ENCODE results near the gene AP3M1.
"Not testable (repeated sequence)": the region's sequence is repeated elsewhere in the genome, so short reads cannot be mapped to it uniquely, and the experiment has no call there.

The AP3M1 gene

DNA sequence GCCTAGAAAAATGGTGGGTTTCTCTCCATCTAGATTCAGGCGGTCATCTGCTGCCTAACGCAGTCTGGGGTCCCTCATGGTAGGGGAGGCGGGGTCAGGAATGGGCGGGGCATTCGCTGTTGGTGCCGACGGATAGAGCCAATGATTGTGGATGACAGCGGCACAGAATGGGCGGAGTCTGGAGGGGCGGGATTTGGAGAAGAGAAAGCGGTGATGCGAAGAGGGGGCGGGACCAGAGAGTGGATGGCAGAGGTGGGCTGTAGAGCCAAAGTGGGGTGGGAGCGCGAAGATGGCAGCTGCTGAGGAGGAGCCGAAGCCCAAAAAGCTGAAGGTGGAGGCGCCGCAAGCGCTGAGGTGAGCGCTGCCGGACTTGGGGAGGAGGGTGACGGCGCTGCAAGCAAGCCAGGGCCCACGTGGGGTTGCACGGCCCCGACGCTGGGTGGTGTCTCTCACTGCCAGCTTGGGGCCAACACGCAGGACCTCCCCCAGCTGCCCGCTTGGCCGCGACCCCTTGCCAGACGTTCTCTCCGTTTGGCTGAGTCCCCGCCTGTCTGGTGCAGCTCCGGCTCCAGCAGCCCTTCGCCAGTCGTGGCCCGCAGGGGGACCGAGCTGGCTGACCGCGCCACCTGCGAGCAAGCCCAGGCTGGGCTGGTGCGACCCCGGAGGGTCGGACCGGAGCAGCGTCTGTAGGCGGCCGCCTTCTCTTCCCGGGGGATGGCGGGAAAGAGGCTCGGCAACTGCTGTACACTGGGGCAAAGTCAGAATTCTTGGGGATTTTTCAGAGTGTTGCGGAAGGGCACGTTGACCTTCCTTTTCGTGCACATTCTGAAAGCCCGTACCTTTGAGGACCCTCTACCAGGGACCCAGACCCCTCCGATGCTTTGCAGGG is 606 bp upstream of the AP3M1 start, which contains the start of gene ADK:
Gene ADK, plus strand, starts transcription at position 232 of the 889 bp plus-strand sequence. Its CDS starts 58 bp downstream, at position 290.
- peaks cover 38% of the 10 kb centered on the region for H3K4me1 Mint-ChIP-seq
- ATAC-seq (ENCODE audit: low read depth), result peak; percentile 87
- no peak within 1 kb of the TSS for H3K27ac Mint-ChIP-seq
- no peak within 1 kb of the TSS for H3K4me3 Mint-ChIP-seq
- H3K9me3 Mint-ChIP-seq, result no peaks in the 10 kb centered on the region
- H3K36me3 Mint-ChIP-seq, result peaks cover 4% of the 10 kb centered on the region
- H3K27me3 Mint-ChIP-seq, result no peaks in the 10 kb centered on the region
- peak; percentile 97 to 99 for DNase-seq (ENCODE audit: low spot score in 2 of 2)

DNA sequence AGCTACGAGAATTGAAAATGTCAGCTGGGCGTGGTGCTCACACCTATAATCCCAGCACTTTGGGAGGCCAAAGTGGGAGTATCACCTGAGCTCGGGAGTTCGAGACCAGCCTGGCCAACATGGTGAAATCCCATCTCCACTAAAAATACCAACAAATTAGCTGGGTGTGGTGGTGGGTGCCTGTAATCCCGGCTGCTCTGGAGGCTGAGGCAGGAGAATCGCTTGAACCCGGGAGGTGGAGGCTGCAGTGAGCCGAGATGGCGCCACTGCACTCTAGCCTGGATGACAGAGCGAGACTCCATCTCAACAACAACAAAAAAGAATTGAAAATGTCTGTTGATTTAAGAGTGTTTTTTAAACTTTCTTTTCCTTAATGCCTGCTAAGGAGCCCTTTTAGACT is 3.6 kb downstream of the AP3M1 start:
- H3K4me1 Mint-ChIP-seq, result peaks cover 19% of the 10 kb centered on the region

DNA sequence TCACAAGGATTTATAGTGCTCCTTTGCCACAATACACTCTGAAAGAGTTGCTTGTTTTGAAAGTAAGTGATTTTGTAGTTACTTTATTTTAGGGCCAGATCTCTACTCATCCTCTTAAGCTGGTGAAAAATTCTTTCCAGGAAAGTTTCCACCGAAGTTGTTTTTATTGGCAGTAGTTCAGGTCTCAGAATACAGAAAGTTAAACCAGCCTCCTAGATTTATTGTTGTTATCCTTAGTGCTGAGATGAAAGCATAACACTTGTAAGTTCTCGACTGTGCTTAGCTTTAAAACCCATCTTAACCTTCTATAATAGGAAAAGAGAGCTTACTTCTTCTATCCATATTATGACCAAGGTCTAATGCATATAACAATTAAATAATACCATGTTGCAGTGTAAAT is 5.5 kb downstream of the AP3M1 start:
- H3K27me3 Mint-ChIP-seq, result no peaks in the 10 kb centered on the region
- no peak overlapping the region for H3K27ac Mint-ChIP-seq
- ATAC-seq (ENCODE audit: low read depth), result no peak
- no peak for DNase-seq (ENCODE audit: low spot score in 2 of 2)
- H3K4me3 Mint-ChIP-seq, result no peak overlapping the region
- H3K4me1 Mint-ChIP-seq, result peaks cover 23% of the 10 kb centered on the region
- H3K9me3 Mint-ChIP-seq, result no peaks in the 10 kb centered on the region
- peaks cover 9% of the 10 kb centered on the region for H3K36me3 Mint-ChIP-seq

More for the DNA sequence above, 3.6 kb downstream of the AP3M1 start:
- not testable (repeated sequence) for DNase-seq (ENCODE audit: low spot score in 2 of 2); H3K9me3 Mint-ChIP-seq; ATAC-seq (ENCODE audit: low read depth); H3K27me3 Mint-ChIP-seq; H3K4me3 Mint-ChIP-seq; H3K36me3 Mint-ChIP-seq
- peak overlapping the region; percentile 58 for H3K27ac Mint-ChIP-seq

DNA sequence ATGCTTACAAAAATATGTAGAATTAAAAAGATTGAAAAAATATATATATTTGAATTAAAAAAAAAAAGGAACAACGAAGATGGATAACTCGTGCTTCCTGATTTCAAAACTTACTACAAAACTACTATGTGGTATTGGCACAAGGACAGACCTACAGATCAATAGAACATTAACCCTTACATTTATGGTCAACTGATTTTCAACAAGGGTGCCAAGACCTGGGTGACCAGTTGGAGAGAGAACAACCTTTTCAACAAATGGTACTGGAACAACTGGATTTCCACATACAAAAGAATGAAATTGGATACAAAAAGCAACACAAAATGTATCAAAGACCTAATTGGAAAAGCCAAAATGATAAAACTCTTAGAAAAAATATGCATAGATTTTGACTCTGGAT is 10.1 kb downstream of the AP3M1 start:
- Mint-ChIP-seq H3K4me1 (peaks cover 6% of the 10 kb centered on the region), H3K36me3 (peaks cover 13% of the 10 kb centered on the region), H3K27me3 (no peaks in the 10 kb centered on the region), H3K9me3 (no peaks in the 10 kb centered on the region), H3K4me3 (no peak overlapping the region), H3K27ac (no peak overlapping the region)
- no peak for ATAC-seq (ENCODE audit: low read depth)
- DNase-seq (ENCODE audit: low spot score in 2 of 2), result no peak

DNA sequence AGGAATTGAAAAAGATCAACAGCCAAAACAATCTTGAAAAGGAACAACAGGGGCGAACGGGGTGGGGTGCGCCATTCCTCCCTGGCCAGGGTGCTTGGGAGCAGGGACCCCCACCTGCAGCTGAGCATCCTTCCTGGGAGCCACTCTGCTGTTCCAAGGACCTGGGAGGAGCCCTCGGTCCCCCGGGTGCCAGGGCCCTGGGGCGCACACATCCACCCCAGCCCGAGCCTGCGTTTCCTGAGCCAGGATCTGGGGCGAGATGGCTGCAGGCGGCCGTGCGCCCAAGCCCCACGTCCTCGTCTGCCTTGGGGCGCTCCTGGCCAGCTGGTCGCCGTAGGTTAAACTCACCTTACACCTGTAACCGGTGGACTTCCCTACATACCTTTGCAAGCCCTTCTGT is 10.6 kb downstream of the AP3M1 start:
- H3K4me3 Mint-ChIP-seq, result no peak overlapping the region
- H3K27ac Mint-ChIP-seq, result no peak overlapping the region
- no peaks in the 10 kb centered on the region for H3K9me3 Mint-ChIP-seq
- ATAC-seq (ENCODE audit: low read depth) (no peak), DNase-seq (ENCODE audit: low spot score in 2 of 2) (no peak)
- no peaks in the 10 kb centered on the region for H3K27me3 Mint-ChIP-seq
- H3K4me1 Mint-ChIP-seq, result peaks cover 6% of the 10 kb centered on the region
- peaks cover 15% of the 10 kb centered on the region for H3K36me3 Mint-ChIP-seq

DNA sequence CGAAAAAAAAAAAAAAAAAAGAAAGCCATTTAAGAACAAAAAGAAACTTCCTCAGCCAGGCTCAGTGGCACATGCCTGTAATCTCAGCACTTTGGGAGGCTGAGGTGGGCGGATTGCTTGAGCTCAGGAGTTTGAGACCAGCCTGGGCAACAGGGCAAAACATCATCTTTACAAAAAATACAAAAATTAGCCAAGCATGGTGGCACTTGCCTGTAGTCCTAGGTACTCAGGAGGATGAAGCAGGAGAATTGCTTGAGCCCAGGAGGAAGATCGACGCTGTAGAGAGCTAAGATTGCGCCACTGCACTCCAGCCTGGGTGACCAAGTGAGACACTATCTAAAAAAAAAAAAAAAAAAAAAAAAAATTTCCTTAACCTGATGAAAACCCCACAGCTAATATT is 12.0 kb downstream of the AP3M1 start:
- H3K27me3 Mint-ChIP-seq; ATAC-seq (ENCODE audit: low read depth); H3K9me3 Mint-ChIP-seq; H3K27ac Mint-ChIP-seq; DNase-seq (ENCODE audit: low spot score in 2 of 2); H3K4me1 Mint-ChIP-seq; H3K4me3 Mint-ChIP-seq: not testable (repeated sequence)
- H3K36me3 Mint-ChIP-seq, result peaks cover 23% of the 10 kb centered on the region

DNA sequence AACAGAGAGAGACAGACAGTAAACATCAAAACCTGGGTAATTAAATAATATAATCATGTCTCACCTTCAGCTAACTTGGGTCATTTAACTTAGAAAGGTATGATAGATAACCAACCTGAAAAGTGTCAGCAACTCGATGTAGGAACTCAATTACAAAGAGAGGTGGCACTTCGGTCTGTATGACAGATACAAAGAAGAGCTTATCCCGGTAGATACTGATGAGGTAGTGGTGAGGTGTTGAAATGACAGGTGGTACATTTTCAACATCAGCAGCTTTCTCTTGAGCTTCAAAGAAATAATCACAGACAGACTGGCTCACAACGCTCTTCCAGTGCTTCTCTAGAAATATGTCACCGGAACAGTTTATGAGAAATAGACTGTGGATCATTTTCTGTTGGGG is 12.6 kb downstream of the AP3M1 start:
- H3K9me3 Mint-ChIP-seq, result no peaks in the 10 kb centered on the region
- H3K4me3 Mint-ChIP-seq, result no peak overlapping the region
- peak overlapping the region; percentile 14 for H3K27ac Mint-ChIP-seq
- DNase-seq (ENCODE audit: low spot score in 2 of 2) (no peak), ATAC-seq (ENCODE audit: low read depth) (peak; percentile 51)
- H3K27me3 Mint-ChIP-seq, result no peaks in the 10 kb centered on the region
- H3K36me3 Mint-ChIP-seq, result peaks cover 25% of the 10 kb centered on the region
- H3K4me1 Mint-ChIP-seq, result peaks cover 6% of the 10 kb centered on the region

DNA sequence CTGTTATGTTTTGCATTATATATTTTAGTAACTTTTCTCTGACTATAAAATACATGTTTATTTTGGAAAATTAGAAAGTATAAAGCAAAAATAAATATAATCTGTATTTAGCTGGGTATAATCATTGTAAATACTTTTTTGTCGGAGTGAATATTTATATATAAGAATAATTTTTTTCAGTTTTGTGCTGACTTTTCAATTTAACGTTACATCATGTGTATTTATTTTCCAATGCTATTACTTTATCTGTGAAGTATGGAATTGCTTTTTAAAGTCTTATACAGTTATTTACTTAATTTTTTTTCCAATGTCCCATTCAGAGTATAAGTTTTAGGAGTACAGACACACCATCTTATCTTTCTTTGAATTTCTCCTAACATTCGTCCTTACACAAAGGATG is 15.2 kb downstream of the AP3M1 start:
- H3K36me3 Mint-ChIP-seq, result peaks cover 30% of the 10 kb centered on the region
- ATAC-seq (ENCODE audit: low read depth), result no peak

DNA sequence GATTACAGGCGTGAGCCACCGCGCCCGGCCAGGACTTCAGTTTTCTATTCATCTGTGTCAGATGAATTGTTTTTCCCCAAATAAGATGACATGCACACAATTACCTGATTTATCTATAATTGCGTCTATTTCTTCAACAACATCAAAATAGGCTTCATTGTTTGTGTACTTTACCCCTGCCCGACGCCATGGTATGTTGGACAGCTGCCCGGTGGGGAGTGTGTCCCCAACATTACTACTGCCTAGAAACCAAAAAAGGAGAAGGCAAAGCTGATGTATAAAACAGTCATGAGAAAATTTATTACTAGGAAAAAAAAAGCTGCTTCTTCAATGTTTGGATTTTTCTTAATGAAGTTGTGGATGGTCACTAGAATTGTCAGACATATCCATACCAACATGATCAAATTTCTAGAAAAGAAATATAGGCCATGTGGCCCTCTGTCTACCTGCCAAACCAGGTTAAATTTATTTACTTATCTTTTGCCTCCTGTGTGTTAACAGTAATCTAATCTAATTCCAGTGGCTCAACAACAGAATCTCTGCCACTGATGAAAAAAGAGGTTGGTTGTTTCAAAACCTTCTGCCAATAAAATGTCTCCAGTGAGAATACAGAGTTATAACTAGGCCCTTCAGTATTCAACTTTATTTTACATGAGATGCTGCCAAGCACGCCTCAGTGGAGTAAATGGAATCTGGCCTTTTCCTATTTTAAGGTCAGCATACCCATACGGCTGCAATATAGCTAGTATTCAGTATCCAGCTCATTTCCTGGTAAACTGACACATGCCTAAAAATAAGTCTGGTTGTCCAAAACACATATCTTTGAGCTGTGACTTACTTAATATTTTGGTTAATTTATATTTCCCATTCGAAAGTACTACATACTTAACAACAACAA is 16.5 kb downstream of the AP3M1 start:
- H3K27ac Mint-ChIP-seq, result no peak overlapping the region
- DNase-seq (ENCODE audit: low spot score in 2 of 2), result no peak
- H3K27me3 Mint-ChIP-seq, result no peaks in the 10 kb centered on the region
- H3K36me3 Mint-ChIP-seq, result peaks cover 32% of the 10 kb centered on the region
- no peaks in the 10 kb centered on the region for H3K4me1 Mint-ChIP-seq
- H3K9me3 Mint-ChIP-seq, result no peaks in the 10 kb centered on the region
- no peak overlapping the region for H3K4me3 Mint-ChIP-seq
- ATAC-seq (ENCODE audit: low read depth), result no peak

More for the DNA sequence above, 15.2 kb downstream of the AP3M1 start:
- no peak overlapping the region for H3K4me3 Mint-ChIP-seq
- no peak for DNase-seq (ENCODE audit: low spot score in 2 of 2)
- no peaks in the 10 kb centered on the region for H3K9me3 Mint-ChIP-seq
- H3K27me3 Mint-ChIP-seq, result no peaks in the 10 kb centered on the region
- H3K27ac Mint-ChIP-seq, result no peak overlapping the region
- no peaks in the 10 kb centered on the region for H3K4me1 Mint-ChIP-seq

DNA sequence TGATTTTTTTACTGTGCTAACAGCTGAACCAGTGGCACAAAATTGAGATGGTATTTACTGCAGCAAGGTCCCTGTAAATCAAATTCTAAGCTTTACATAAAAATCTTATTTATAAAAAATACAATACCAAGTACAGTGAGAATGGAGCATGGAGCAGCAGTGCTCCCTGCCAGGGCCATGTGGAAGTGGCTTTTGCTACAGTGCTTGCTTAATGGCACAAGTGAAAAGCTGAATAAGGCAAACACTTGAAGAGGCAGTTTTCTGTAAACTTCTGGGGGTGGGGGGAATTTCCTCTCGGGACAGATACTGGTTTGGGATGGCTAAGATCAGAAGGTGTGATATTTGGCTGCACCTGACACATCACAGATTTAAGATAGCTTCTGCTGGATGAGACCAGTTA is 27.5 kb downstream of the AP3M1 start:
- Mint-ChIP-seq H3K4me1 (no peaks in the 10 kb centered on the region), H3K36me3 (peaks cover 43% of the 10 kb centered on the region), H3K27me3 (no peaks in the 10 kb centered on the region), H3K4me3 (no peak overlapping the region), H3K27ac (peak overlapping the region; percentile 29), H3K9me3 (no peaks in the 10 kb centered on the region)
- no peak for DNase-seq (ENCODE audit: low spot score in 2 of 2)
- no peak for ATAC-seq (ENCODE audit: low read depth)

DNA sequence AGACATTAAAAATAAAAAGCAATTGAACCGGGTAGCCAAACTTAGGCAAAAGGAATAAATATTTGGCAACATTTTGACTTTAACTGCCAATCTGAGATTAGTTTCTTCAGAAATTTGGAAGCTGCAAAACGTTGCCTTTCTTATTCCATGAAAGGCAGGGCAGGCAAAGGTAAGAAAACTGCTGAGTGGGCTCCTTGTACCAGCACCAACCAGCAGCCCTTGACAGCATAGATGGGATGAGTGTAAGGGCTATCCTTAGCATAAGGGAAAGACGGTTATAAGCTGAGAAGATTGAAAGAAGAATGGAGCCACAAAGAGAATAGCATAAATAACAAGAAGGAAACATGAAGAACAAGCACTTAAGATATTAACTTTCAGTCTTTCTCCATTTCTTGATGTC is 28.6 kb downstream of the AP3M1 start:
- DNase-seq (ENCODE audit: low spot score in 2 of 2) (no peak), ATAC-seq (ENCODE audit: low read depth) (no peak)
- Mint-ChIP-seq H3K27me3 (no peaks in the 10 kb centered on the region), H3K9me3 (no peaks in the 10 kb centered on the region), H3K4me1 (peaks cover 2% of the 10 kb centered on the region), H3K27ac (peak overlapping the region; percentile 29), H3K4me3 (no peak overlapping the region), H3K36me3 (peaks cover 41% of the 10 kb centered on the region)

DNA sequence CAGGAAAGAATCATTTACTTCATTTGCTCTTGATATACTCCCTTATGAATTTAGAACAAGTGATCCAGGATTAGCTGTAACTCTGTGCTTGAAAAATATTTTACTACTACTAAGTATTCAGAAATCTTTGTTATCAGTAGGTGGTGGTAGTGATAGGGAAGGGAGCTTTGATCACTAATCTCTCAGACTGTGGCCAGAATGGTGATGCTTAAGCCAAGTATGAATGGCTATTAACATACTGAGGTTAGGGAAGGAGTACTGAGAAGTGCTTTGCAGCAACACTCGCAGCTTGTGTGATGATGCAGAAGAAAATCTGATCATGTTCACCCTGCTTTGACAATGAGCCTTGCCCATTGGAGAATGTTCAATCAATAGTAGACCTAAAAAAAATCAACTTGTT is 29.3 kb downstream of the AP3M1 start:
- Mint-ChIP-seq H3K27ac (peak overlapping the region; percentile 29), H3K27me3 (no peaks in the 10 kb centered on the region), H3K9me3 (no peaks in the 10 kb centered on the region), H3K36me3 (peaks cover 44% of the 10 kb centered on the region), H3K4me3 (no peak overlapping the region), H3K4me1 (peaks cover 2% of the 10 kb centered on the region)
- no peak for DNase-seq (ENCODE audit: low spot score in 2 of 2)
- no peak for ATAC-seq (ENCODE audit: low read depth)

DNA sequence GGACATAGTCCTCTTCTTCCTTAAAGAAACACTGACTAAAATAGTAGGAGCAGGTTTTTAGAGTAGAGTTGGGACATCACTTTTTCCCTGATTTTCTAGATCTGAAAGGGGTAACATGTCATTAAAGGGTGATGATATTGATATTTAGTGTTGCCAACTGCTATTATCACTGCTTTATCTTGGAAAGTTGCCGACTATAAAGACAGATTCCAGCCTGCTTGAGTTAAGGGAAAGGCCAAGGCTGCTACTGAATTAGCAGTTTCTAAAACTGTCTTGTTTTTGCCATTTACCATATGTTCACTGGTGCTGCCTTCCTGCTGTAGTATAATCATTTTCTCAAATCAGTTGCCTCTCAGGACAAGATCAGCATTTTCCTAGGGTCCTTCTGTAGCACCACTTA is 29.7 kb downstream of the AP3M1 start:
- Mint-ChIP-seq H3K9me3 (no peaks in the 10 kb centered on the region), H3K27me3 (no peaks in the 10 kb centered on the region), H3K36me3 (peaks cover 44% of the 10 kb centered on the region), H3K27ac (peak overlapping the region; percentile 29), H3K4me3 (no peak overlapping the region), H3K4me1 (peaks cover 2% of the 10 kb centered on the region)
- DNase-seq (ENCODE audit: low spot score in 2 of 2), result no peak
- no peak for ATAC-seq (ENCODE audit: low read depth)

DNA sequence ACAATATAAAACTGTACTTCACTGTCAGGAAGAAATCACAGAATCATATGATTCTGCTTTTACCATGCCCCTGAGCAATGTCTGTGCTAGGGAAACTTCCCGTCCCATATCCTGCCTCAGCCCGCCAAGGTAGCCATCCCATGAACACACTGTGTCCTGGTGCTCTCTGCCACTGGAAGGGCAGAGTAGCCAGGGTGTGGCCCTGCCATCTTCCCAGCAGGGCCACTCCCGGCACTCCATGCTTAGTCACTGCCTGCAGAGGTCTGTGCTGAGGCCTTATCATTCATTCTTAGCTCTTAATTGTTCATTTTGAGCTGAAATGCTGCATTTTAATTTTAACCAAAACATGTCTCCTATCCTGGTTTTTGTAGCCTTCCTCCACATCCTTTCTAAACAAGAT is 31.8 kb downstream of the AP3M1 start:
- no peaks in the 10 kb centered on the region for H3K9me3 Mint-ChIP-seq
- H3K27ac Mint-ChIP-seq, result peak overlapping the region; percentile 79
- no peaks in the 10 kb centered on the region for H3K27me3 Mint-ChIP-seq
- ATAC-seq (ENCODE audit: low read depth) (no peak), DNase-seq (ENCODE audit: low spot score in 2 of 2) (no peak)
- peaks cover 2% of the 10 kb centered on the region for H3K4me1 Mint-ChIP-seq
- no peak overlapping the region for H3K4me3 Mint-ChIP-seq
- H3K36me3 Mint-ChIP-seq, result peaks cover 51% of the 10 kb centered on the region
